Renal pelvis (tissue), 4 donors: ENCODE measurements around the gene TULP1. TPM values are rescaled to one million over a fixed set of nuclear protein-coding genes. Genes with fewer than 3 reads are reported as not detected.

Experiments used
- DNase-seq: peaks from one replicate; pipeline ENCODE4 v3.0.0-alpha.2; 2013
- polyA plus RNA-seq, 3 donors: library from polyadenylated mRNA; unstranded; fragments of 120-200 nt; gene quantifications; one replicate each; pipeline ENCODE4 v1.2.1, GENCODE V29; 2013; ENCODE audit not compliant: insufficient read length in 3 of 3

TULP1 gene
- polyA plus RNA-seq, 3 donors = 1.7 to 4.2 (median 3.4) TPM

DNA sequence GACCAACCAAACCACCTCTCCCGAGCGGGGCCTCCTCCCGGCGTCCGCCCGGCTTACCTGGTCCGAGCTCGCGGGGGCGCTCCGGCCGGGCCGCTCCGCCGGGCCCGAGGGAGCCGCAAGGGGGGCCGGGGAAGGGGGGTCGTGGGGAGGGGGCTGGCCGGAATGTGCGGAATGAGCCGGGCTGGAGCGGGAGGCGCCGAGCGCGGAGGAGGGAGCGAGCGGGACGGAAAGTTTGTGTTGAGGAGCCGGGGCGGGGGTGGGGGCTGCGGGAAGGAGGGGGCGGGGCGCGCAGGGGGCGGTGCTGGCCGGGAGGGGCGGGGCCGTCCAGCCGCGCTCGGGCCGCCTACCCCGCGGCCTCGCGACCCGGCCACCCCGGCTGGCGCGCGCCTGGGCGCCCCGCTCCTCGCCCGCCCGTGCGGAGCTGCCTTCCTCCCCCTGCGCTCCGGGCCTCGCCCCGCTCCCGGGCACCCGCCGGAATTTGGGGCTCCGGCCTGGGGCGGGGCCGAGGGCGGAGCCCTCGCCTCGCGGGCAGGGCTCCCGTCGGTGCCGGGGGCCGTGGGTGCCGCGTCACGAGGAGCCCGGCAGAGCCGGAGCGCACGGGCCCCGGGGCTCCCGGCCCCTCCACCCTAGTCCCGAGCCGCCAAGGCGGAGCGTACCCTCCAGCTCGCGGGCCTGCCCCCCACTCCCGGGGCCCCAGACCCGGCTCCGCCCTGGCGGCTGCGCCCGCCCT is 15.7 kb downstream of the TULP1 start, which contains the start of gene TEAD3:
TEAD3 (minus strand) TSS at position 239 of the 730 bp plus-strand sequence.
- DNase-seq = peak; percentile 85

DNA sequence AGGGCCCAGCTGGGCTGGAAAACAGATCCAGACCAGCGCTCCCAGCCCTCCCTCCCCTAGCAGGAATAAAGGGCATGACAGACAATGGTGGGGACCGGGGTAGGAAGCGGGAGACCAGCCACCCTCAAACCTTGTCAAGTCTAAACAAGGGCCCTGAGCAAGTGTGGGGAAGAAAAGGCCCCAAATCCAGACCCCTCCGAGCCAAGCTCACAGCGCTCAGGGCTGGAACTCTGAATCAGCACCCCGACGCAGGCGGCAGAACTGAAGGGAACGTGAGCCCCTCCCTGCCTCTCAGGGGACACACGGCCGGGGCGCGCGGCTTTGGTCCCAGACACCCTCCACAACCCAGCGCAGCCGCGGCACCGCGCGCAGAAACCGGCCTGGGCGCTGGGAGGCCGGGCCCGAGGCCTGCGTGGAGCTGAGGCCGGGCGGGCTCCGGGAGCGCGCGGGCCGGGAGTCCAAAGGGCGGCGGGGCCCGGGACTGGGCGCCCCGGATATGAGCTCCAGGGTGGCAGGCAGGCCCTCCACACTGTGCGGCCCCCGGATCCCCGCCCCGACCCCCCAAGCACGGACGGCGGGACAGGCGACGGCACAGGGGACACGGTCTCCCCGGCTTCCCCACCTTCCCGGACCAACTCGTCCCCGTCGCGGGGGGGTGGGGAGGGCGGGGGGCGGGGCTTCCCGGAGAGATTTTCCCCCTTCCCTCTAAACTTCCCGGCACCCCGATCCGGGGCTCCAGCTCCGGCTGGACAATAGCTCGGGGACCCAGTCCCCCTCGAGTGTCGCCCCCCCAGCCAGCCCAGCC is 16.5 kb downstream of the TULP1 start:
- DNase-seq = no peak

DNA sequence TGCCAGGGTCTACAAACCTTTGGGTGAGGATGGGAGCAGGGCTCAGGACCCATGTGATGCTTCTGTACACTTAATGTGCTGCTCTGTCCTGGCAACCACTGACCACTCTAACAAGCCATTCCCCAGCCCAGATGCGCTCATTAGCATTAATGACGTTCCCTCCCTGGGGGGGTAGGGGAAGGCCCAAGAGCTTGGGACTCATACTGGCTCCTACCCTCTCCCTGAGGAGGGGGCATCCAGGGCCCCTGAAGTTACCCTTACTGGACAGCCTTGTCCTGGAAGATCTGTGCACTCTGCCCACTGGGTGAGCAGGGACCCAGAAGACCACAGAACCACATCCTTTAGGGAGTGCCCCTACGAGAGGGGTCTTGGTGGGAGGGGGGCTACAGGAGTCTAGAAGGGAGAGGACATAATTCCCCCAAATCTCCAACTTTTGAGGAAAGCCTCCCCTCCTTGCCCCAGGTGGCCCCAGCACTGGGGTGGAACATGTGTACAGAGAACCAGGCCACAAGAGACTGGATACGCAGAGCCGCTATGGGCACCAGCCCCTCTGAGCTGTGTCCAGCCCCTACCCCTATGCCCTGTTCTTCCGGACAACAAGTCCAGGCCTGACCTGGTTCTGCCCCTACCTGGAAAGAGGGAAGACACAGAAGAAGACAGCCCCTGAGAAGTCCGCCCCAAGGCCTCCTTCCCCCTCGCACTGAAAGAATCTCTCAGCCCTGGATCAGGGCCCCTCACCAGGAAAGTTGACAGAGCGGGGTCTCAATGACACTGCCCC is 17.2 kb downstream of the TULP1 start:
- no peak for DNase-seq

DNA sequence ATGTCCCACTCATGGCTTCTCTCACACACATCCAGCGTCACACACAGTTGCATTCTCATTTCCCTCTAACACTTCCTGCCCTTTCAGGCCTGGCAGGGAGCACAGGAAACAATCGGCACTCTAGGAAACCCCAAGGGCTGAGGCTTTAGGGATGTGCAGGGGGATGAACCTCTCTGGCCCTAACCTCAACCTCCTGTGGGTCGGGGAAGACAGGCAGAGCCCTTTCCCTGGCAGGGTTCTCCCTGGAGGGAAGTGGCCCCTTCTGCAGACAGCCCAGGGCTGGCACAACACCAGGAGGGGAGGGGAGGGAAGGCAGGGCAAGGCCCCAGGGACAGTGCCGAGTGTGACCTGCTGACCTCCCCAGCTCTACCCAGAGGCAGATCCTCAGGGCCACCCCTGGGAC is 18.5 kb downstream of the TULP1 start:
- no peak for DNase-seq

DNA sequence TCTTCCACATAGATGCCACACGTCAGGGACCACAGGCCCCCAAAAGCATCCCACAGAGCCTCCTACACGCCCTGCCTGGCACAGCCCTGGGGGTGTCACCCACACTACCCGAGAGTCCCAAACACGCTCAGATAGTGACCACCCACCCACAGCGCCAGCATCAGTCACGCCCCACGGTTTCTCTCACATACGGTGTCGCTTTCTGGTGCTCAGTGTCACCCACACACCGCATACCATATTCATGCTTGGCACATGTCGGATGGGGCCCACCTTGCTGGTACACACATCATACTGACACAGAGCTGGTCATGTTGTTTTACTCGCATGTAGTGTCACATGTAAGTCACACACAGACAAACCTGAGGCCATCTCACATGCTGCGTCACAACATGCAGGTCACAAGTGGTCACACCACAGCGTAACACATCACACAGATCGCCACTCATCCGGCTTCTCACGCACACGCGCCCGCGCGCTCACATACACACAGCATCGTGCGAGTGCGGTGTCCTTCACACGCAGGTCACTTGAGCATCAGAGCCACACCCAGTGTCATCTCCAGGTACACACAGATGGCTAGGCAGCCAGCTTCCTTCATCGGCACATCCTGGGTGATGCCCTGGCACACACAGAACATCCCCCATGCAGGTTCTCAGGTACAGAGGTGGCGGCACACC is 19.3 kb downstream of the TULP1 start:
- no peak for DNase-seq

DNA sequence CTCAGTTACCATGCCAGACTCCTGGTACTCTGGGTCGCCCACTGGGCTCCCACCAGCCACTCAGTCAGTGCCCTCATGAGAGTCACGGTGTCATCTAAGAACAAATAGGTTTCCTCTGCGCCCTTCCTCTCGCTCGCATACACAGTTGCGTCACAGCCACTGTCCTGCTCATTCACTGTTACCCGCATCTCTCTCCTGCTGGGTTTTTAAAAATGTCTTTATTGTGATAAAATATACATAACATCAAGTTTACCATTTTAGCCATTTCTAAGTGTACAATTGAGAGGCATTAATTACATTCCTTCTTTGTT is 19.8 kb downstream of the TULP1 start:
- no peak for DNase-seq

DNA sequence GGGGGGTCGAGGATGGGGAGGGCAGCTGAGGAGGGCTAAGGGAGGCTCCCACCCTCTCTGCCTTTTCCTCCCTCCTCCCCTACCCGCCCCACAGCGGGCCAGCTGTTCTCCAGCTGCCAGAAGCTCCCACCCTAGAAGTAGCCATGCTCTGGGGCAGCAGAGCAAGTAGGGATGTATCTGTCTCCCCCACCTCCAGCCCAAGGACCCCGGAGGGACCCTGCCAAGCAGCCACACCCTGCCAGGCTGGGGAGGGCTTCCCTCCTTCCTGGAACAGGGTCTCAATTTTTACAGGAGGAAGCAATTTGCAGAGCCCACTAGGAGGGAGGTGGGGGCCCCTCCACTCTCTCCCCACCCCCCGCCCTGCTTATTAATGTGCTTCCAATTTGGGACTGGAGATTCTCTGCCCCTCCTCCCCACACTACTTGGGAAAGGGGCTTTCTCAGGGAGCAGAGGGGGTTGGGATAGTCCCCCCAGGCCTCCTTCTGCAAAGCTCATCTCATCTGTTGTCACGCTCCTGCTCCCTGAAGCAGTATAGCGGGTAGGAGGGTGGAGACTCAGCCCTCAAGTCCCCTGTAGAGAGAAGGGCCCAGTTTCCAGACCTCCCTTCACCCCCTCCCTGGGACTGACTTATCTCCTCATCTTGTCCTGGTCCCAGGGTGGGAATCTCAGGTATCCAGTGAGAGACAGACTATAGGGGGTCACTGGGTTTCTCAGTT is 20.3 kb downstream of the TULP1 start:
- DNase-seq = no peak

DNA sequence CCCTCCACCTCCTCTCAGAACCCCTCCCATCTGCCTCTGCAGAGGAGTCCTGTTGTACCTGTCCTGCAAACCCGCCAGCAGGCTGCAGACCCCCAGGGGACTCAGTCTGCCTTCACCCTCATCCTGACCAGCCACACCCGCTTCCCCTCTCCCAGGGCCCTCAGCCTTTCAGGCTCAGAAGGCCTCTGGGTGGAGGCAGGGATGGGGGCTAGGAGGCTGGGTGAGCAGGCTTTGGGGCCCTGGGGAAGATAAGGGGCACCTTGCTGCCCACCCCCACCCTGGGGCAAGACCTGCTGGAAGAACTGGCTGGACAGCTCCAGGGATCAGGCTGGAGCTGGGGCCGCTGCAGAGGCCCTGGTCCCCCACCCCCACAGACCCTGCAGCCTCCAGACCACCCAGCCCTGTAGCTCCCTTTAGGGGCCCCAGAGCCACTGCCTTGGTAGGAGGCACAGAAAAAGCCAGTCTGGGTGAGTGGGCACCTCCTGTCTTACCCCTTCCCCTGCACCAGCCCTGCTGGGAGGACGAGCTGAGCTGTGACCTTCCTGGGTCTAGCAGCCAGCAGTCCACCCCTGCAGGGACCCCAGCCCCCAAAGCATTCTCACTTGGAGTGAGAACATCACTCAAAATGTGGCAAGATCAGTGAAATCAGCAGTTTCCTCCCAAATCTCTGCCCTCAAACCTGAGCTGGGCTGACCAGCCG is 21.0 kb downstream of the TULP1 start:
- DNase-seq = no peak

DNA sequence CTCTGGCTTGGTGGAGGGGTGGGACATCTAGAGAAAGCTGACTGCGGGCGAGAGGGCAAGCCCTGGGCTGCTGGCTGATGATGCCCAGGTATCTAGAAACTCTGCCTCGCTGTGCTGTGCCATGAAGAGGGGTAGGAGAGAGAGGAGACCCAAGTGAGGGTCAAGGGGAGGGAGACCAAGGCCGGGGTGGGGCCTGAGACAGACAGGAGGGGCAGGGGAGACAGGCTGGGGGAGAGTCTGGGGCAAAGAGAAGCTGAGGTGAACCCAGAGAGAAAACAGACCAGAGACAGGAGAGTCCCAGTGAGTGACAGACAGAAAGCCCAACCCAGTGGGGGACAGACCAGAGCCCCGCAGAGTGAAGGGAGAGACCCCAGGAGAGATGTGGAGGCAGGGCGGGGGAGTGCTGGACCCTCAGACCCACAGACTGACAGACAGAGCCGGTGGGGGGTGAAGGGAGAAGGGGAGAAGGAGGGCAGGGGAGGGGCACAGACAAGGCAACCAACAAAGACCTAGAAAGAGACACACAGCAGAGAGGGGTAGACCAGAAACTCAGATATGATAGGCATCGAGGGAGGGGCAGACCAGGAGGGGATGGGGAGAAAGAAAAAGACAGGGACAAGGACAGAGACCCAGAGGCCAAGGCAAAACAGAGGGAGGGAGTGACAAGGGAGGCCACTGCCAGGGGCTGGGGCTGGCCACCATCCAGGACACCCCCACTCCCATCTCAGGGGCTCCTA is 21.7 kb downstream of the TULP1 start:
- no peak for DNase-seq

DNA sequence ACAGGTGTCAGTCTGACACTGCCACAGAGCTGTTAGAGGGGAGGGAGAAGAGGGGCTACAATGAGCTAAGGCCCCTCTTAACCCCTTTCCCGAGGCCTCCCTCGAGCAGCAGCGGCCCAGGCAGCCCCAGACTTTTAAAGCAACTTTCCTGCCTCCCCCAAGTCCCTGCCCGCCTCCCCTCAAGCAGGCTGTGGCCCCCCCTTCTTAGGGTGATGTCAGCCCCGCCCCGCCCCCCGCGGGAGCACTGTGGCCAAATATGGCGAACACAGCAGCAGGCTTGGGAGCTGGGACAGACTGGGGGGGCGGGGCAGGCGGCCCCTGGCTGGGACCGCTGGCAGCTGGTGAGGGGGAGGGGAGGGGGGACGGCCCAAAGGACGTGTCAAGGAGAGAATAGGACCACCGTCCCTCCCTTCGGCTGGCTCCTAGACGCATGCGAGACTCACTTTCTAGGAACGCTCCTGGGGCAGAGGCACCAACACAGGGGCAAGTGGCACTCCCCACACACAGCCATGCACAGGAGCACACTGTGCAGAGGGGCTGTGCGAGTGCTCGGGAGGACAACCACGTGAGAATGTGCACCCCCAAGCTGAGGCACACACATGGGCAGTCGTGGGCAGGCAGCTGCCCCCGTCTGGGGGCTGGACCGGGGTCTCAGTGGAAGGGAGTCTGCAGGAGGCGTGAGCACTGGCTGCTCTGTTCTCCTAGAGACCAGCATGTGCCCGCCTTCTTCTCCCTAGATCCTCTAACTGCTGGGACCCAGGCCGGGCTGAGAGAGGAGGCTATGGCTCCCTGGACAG is 22.5 kb downstream of the TULP1 start:
- no peak for DNase-seq

DNA sequence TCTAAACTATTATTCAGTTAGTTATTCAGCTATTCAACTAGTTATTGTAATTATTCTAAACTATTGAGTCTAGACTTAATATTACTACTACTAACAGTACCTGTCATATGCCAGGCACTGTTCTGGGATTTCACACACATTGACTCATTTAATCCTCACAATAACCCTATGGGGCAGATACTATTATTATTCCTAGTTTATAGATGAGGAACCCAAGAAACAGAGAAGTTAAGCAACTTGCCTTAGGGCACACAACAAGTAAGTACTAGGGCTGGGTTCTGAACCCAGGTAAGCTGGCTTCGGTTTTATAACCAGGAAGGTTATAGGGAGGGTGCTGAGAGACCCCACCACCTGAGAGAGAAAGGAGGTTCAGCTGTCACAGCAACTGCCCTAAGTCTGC is 23.6 kb downstream of the TULP1 start:
- no peak for DNase-seq

DNA sequence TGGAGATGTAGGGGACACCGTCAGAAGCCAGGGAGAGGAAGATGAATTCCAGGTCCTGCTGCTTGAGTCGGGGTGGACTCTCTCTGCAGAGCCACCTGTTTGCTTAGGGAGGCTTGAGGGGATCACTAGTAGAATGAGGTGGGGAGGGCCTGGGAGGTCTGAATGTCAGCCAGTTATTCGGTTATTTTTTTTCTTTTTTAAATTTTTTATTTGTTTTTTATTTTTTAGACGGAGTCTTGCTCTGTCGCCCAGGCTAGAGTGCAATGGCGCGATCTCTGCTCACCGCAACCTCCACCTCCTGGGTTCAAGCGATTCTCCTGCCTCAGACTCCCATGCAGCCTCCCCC is 24.2 kb downstream of the TULP1 start:
- no peak for DNase-seq

DNA sequence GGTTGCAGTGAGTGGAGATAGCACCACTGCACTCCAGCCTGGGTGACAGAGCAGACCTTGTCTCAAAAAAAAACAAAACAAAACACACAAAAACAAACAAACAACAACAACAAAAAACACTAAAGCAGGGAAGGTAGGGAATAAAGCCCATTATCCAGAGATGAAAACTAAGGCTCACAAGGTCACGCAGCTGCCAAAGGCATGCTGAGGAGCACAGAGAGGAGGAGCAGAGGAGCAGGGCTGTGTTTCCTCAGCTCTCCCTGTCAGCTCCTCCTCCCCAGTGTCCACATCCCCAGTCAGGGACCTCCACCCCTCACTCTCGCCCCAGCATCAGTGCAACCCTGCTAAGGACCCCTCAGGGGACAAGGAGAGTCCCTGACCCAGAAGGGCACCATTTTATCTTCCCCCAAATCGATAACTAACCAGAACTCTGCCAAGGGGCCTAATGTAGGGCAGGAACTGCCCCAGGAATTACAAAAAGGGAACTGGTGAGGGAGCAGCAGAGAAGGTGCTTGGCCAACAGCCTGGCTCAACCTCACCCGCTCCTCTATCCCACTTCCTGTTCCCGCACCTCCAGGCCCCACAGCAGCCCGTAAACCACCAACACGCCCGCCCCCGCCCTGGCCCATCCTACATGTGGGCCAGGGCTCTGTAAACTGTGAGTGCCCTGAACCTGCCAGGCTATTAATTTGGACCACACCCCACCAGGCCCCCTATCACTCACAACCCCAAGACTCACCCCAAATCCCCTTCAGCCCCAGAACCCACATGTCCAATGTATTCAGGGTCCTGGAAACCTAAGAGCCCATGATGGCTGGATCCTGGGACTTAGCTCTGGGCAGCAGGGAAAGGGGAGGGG is 24.8 kb downstream of the TULP1 start:
- no peak for DNase-seq

DNA sequence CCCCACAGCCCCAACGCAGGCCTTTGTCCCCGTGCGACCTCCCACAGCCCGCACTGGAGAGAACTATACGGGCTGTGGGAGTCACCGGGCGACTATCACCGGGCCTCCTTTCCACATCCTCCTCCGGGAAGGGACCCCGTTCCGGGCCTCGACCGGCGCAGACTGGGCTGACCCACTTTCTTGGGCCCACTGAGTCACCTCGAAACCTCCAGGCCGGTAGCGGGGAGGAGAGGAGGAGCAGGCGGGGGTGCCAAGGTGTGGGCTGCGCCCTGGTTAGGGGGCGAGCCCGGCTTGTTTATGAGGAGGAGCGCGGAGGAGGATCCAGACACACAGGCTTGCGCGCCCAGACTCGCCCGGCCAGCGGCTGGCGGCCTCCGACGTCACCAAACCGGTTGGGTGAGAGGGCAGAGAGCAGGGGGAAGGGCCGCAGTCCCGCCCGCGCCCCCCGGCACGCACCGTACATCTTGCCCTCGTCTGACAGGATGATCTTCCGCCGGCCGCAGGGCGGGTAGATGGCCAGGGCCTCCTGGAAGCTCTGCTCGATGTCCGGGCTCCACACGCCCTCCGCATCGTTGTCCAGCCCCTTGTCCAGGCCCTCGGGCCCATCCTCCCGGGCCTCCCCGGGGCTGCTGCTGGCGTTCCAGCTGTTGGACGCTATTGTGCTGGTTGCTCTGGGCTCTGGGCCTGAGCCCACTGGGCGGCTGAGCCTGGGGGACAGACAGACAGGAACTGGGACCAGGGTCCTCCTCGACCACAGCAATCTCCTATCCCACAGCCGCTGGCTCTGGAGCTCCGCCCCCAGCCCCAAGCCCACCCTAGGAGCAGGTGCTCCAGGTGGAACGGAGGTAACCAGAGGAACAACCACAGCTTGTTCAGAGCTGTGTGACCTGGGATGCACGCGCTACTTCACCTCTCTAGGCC is 26.4 kb downstream of the TULP1 start:
- DNase-seq = peak; percentile 79

DNA sequence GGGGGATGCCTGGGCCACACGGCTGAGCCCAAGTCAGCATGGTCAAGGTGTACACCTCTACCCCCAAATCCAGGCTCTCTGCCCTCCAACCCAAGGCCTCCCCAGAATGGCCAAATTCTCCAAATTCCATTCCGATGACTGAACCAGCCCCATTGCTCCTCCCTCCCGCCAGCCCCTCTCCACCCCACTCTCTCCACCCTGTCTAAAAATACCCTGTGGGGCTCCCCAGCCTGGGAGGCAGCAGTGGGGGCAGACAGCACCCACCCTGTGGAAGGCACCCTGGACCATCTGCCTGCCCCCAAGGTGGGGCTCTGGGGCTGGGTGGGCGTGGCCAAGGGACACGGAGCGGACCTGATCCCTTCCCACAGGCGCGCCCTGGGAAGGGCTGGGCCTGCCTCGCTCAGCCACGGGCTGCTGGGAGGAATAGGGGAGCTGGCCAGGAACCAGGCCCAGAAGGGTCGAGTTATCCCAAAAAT is 27.3 kb downstream of the TULP1 start:
- no peak for DNase-seq

DNA sequence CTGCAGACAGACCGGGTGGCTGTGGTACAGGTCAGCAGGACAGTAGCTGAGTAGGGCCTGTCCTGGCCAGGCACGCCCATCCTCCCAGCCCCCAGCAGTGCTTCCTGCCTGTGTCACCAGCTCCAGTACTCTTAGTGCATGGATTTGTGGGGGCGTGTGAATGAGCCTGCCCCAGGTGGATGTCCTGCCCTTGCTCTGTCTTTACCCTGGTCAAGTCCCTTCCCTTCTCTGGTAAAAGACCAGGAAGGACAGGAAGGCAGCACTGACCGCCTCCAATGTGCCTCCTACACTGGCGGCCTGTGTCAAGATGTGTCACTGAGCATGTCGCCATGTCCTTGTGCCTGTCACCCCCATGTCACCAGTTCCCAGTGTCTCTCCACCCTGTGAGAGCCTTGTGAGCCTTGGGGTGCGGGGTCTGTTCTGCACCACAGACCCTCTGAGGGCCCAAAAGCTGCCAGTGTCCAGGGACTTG is 27.7 kb downstream of the TULP1 start:
- DNase-seq = no peak
